Neural cell (in vitro differentiated cells): ENCODE data around the gene GMPPB. TPM values are rescaled to one million over a fixed set of nuclear protein-coding genes. Genes with fewer than 3 reads are reported as not detected.

Experiments used
- H2AFZ ChIP-seq: fragments of 200-600, 300-800 bp; sonication (generic), shearing (Covaris generic); 2 replicates; pipeline ENCODE4 v1.6.0; 2014; ENCODE audit warnings: low read depth, mild to moderate bottlenecking, antibody characterized with exemption, low read length, moderate library complexity
- H3F3A ChIP-seq: fragments of 200-600 bp; shearing (Covaris generic); 2 replicates; pipeline ENCODE4 v1.6.1; 2016; ENCODE audit warnings: mild to moderate bottlenecking, moderate library complexity, mixed read lengths, antibody characterized with exemption, low read length; ENCODE audit not compliant: insufficient read depth, poor library complexity, severe bottlenecking
- H3K27ac ChIP-seq: fragments of 200-600, 300-800 bp; sonication (generic), shearing (Covaris generic); 2 replicates; pipeline ENCODE4 v1.5.1; 2014; ENCODE audit warnings: mild to moderate bottlenecking, low read length, moderate library complexity
- H3K27me3 ChIP-seq: fragments of 300-800, 200-600 bp; sonication (generic), shearing (Covaris generic); 2 replicates; pipeline ENCODE4 v1.6.0; 2014; ENCODE audit warnings: mild to moderate bottlenecking, low read depth, low read length, moderate library complexity; ENCODE audit not compliant: insufficient read depth
- H3K36me3 ChIP-seq: fragments of 300-800, 200-600 bp; sonication (generic), shearing (Covaris generic); 2 replicates; pipeline ENCODE4 v1.5.1; 2014; ENCODE audit warnings: mild to moderate bottlenecking, antibody characterized with exemption, low read length, moderate library complexity; ENCODE audit not compliant: insufficient read depth
- H3K4me2 ChIP-seq: fragments of 300-800, 200-600 bp; sonication (generic), shearing (Covaris generic); 2 replicates; pipeline ENCODE4 v1.6.0; 2014; ENCODE audit warnings: mild to moderate bottlenecking, low read length
- H3K4me3 ChIP-seq: fragments of 300-800, 200-600 bp; sonication (generic), shearing (Covaris generic); 2 replicates; pipeline ENCODE4 v1.5.1; 2014; ENCODE audit warnings: mild to moderate bottlenecking, low read length, moderate library complexity
- H3K79me2 ChIP-seq: fragments of 200-600 bp; shearing (Covaris generic); replicated peaks from 2 replicates; pipeline ENCODE4 v1.6.0; 2014; ENCODE audit warnings: mild to moderate bottlenecking, low read length, moderate library complexity; ENCODE audit not compliant: insufficient read depth
- H3K9ac ChIP-seq: fragments of 300-800, 200-600 bp; sonication (generic), shearing (Covaris generic); 2 replicates; pipeline ENCODE4 v1.6.1; 2016; ENCODE audit warnings: mild to moderate bottlenecking, low read length, mixed read lengths
- H3K9me2 ChIP-seq: fragments of 200-600 bp; shearing (Covaris generic); 2 replicates; pipeline ENCODE4 v1.6.1; 2016; ENCODE audit warnings: mild to moderate bottlenecking, low read length, mixed read lengths; ENCODE audit not compliant: insufficient read depth
- H3K9me3 ChIP-seq: fragments of 200-600, 300-800 bp; sonication (generic), shearing (Covaris generic); 2 replicates; pipeline ENCODE4 v1.6.1; 2016; ENCODE audit warnings: mild to moderate bottlenecking, mixed run types, low read length, moderate library complexity, mixed read lengths
- H4K20me1 ChIP-seq: fragments of 200-600 bp; shearing (Covaris generic); 2 replicates; pipeline ENCODE4 v1.6.1; 2016; ENCODE audit warnings: mild to moderate bottlenecking, mixed run types; ENCODE audit not compliant: insufficient read depth
- EP300 ChIP-seq: fragments of 450-650 bp; conservative IDR thresholded peaks from 2 replicates; pipeline ENCODE4 v1.6.1; 2014; ENCODE audit warnings: antibody characterized with exemption, mild to moderate bottlenecking, moderate library complexity; ENCODE audit not compliant: poor library complexity, severe bottlenecking
- EZH2 ChIP-seq: fragments of 200-600, 300-800 bp; shearing (Covaris generic), sonication (generic); IDR thresholded peaks from 2 replicates; pipeline ENCODE4 v1.6.1; 2014; ENCODE audit warnings: antibody characterized with exemption, low read length, borderline replicate concordance, mild to moderate bottlenecking; ENCODE audit not compliant: insufficient read depth, poor library complexity, severe bottlenecking
- MXI1 ChIP-seq: fragments of 450-650 bp; conservative IDR thresholded peaks from 2 replicates; pipeline ENCODE4 v1.6.1; 2014; ENCODE audit warnings: antibody characterized with exemption, mild to moderate bottlenecking; ENCODE audit not compliant: poor library complexity, severe bottlenecking
- POLR2AphosphoS5 ChIP-seq: IDR thresholded peaks from 2 replicates; pipeline ENCODE4 v1.6.1; 2012
- RAD21 ChIP-seq: fragments of 450-650 bp; conservative IDR thresholded peaks from 2 replicates; pipeline ENCODE4 v1.6.1; 2014; ENCODE audit warnings: antibody characterized with exemption, mild to moderate bottlenecking, moderate library complexity
- SMC3 ChIP-seq: fragments of 450-650 bp; conservative IDR thresholded peaks from 2 replicates; pipeline ENCODE4 v1.6.1; 2014; ENCODE audit warnings: antibody characterized with exemption, mild to moderate bottlenecking, moderate library complexity; ENCODE audit not compliant: poor library complexity
- TAF1 ChIP-seq: IDR thresholded peaks from 2 replicates; pipeline ENCODE4 v1.6.1; 2012; ENCODE audit warnings: low read depth
- polyA plus RNA-seq: library from polyadenylated mRNA; depleted of rRNA; stranded (reverse); fragments of >200 nt; gene quantifications from 2 replicates; pipeline ENCODE4 v1.2.3, GENCODE V29; 2014
- TF ChIP-seq, protein P1 (sequence below): fragments of 450-650 bp; IDR thresholded peaks from 2 replicates; pipeline ENCODE4 v1.5.1; 2014; ENCODE audit warnings: antibody characterized with exemption, mild to moderate bottlenecking, moderate library complexity; ENCODE audit not compliant: poor library complexity, severe bottlenecking
- TF ChIP-seq, protein P2 (sequence below): IDR thresholded peaks from 2 replicates; pipeline ENCODE4 v1.6.1; 2012; ENCODE audit warnings: borderline replicate concordance

GMPPB gene
- polyA plus RNA-seq, 1 donor from 2014 or later: 20.8 TPM

DNA sequence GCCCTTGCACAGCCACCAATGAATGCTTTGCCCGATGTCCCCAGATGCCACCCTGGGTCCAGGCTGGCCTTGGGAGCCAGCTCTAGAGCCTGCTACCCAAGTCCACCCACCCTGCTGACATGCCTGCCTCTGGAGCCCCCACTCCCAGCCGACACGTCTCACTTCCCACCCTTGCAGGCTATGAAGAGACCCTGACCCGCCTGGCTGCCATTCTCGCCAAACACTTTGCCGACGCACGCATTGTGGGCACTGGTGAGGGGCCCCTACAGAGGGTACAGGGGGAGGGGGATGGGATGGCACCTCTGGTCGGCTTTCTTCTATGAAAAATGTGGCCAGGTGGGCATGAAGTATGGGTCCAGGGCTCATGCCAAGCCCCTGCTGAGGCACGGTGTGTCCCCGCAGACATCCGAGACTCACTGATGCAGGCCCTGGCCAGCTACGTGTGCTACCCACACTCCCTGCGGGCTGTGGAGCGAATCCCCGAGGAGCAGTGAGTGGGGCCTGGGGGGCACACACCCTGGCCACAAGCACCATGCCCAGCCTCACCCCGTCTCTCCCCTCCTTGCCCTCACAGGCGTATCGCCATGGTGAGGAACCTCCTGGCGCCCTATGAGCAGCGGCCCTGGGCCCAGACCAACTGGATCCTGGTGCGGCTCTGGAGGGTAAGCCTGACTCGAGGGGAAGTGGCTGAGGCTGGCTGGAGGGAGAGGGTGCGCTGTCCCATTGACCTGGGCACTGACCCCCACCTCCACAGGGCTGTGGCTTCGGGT, 10.2 kb downstream of the GMPPB start:
- no peaks in the 10 kb centered on the region for H3K9me3 ChIP-seq
- H3K9me2 ChIP-seq: no peaks in the 10 kb centered on the region
- H3K9ac ChIP-seq: no peak overlapping the region
- TF ChIP-seq, protein P1, sequence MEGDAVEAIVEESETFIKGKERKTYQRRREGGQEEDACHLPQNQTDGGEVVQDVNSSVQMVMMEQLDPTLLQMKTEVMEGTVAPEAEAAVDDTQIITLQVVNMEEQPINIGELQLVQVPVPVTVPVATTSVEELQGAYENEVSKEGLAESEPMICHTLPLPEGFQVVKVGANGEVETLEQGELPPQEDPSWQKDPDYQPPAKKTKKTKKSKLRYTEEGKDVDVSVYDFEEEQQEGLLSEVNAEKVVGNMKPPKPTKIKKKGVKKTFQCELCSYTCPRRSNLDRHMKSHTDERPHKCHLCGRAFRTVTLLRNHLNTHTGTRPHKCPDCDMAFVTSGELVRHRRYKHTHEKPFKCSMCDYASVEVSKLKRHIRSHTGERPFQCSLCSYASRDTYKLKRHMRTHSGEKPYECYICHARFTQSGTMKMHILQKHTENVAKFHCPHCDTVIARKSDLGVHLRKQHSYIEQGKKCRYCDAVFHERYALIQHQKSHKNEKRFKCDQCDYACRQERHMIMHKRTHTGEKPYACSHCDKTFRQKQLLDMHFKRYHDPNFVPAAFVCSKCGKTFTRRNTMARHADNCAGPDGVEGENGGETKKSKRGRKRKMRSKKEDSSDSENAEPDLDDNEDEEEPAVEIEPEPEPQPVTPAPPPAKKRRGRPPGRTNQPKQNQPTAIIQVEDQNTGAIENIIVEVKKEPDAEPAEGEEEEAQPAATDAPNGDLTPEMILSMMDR: no peak
- TF ChIP-seq EZH2: no peak
- H3K36me3 ChIP-seq: peaks cover 3% of the 10 kb centered on the region
- no peaks in the 10 kb centered on the region for H3K79me2 ChIP-seq
- no peaks in the 10 kb centered on the region for H3K27me3 ChIP-seq
- no peak overlapping the region for H3K4me2 ChIP-seq
- no peaks in the 10 kb centered on the region for H4K20me1 ChIP-seq
- no peak overlapping the region for H3K27ac ChIP-seq
- H3K4me3 ChIP-seq: no peak overlapping the region
- no peaks in the 10 kb centered on the region for H3F3A ChIP-seq
- H2AFZ ChIP-seq: no peak overlapping the region

DNA sequence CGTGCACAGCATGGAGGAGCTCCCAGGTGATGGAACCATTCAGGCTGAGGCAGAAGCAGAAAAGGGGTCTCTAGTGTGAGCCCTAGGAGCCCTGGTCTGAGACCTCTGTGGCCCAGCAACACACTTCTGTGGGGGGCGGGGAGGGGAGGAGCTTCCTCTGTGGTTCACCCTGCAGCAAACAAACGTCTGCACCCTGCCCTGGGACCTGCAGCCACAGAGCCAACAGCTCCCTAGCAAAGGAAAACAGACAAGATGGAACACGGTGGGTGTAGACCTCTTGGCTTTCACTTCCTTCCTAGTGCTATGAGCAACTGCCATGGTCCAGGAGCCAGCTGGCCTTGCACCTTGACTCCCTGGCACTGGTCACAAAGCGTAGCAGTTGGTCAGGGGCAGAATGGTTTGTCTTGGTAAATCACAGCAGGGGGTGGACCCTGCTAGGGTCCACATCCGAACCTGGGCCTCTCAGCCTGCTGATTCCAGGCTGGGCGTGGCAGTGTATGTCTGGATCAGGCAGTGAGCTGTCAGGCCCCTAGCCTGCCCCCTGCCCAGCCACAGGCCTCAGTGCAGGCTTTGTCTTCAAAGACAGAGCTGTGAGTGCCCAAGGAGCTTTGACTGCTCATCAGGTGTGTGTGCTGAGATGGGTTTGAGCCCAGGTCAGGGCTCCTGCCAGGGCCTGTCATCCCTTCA, 11.0 kb downstream of the GMPPB start:
- H3K27ac ChIP-seq: no peak overlapping the region
- TF ChIP-seq EP300 (no peak), POLR2AphosphoS5 (no peak), SMC3 (no peak)

DNA sequence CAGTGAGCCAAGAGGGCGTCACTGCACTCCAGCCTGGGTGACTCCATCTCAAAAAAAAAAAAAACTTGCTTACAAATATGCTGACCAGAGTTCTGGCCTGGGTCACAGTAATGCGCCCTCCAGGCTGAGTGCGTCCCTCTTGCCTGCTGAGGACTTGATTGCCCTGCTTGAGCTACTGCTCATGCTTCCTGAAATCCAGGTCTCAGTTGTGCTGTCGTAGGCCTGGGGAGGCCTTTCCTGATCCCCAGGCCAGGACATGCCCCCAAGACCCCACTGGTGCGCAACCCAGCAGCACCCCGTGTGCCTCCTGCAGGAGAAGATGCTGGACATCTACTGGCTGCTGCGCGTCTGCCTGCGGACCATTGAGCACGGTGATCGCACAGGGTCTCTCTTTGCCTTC, 11.6 kb downstream of the GMPPB start:
- no peak for TF ChIP-seq SMC3
- TF ChIP-seq, protein P2, sequence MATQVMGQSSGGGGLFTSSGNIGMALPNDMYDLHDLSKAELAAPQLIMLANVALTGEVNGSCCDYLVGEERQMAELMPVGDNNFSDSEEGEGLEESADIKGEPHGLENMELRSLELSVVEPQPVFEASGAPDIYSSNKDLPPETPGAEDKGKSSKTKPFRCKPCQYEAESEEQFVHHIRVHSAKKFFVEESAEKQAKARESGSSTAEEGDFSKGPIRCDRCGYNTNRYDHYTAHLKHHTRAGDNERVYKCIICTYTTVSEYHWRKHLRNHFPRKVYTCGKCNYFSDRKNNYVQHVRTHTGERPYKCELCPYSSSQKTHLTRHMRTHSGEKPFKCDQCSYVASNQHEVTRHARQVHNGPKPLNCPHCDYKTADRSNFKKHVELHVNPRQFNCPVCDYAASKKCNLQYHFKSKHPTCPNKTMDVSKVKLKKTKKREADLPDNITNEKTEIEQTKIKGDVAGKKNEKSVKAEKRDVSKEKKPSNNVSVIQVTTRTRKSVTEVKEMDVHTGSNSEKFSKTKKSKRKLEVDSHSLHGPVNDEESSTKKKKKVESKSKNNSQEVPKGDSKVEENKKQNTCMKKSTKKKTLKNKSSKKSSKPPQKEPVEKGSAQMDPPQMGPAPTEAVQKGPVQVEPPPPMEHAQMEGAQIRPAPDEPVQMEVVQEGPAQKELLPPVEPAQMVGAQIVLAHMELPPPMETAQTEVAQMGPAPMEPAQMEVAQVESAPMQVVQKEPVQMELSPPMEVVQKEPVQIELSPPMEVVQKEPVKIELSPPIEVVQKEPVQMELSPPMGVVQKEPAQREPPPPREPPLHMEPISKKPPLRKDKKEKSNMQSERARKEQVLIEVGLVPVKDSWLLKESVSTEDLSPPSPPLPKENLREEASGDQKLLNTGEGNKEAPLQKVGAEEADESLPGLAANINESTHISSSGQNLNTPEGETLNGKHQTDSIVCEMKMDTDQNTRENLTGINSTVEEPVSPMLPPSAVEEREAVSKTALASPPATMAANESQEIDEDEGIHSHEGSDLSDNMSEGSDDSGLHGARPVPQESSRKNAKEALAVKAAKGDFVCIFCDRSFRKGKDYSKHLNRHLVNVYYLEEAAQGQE: no peak
- no peak for TF ChIP-seq MXI1
- TF ChIP-seq TAF1: no peak
- no peak for TF ChIP-seq POLR2AphosphoS5
- TF ChIP-seq, protein P1: no peak
- no peak for TF ChIP-seq EP300
- no peak for TF ChIP-seq EZH2
- no peak for TF ChIP-seq RAD21

More for the DNA sequence above, 11.0 kb downstream of the GMPPB start:
- Histone ChIP-seq H3K4me3 (no peak overlapping the region), H4K20me1 (no peaks in the 10 kb centered on the region), H3K4me2 (no peak overlapping the region), H3K9me2 (no peaks in the 10 kb centered on the region), H3K79me2 (no peaks in the 10 kb centered on the region), H3K9ac (no peak overlapping the region), H3F3A (no peaks in the 10 kb centered on the region), H2AFZ (no peak overlapping the region), H3K9me3 (no peaks in the 10 kb centered on the region), H3K27me3 (no peaks in the 10 kb centered on the region), H3K36me3 (peaks cover 3% of the 10 kb centered on the region)

More for the DNA sequence above, 11.6 kb downstream of the GMPPB start:
- H3K4me2 ChIP-seq: no peak overlapping the region
- no peak overlapping the region for H3K27ac ChIP-seq
- no peaks in the 10 kb centered on the region for H3K27me3 ChIP-seq
- H3K36me3 ChIP-seq: peaks cover 3% of the 10 kb centered on the region
- no peaks in the 10 kb centered on the region for H3K79me2 ChIP-seq
- no peaks in the 10 kb centered on the region for H4K20me1 ChIP-seq
- no peak overlapping the region for H2AFZ ChIP-seq
- no peak overlapping the region for H3K9ac ChIP-seq
- H3K9me3 ChIP-seq: no peaks in the 10 kb centered on the region
- no peaks in the 10 kb centered on the region for H3K9me2 ChIP-seq
- no peaks in the 10 kb centered on the region for H3F3A ChIP-seq
- no peak overlapping the region for H3K4me3 ChIP-seq
